Measurements from ENCODE around the gene BMAL1.

BMAL1 gene

DNA sequence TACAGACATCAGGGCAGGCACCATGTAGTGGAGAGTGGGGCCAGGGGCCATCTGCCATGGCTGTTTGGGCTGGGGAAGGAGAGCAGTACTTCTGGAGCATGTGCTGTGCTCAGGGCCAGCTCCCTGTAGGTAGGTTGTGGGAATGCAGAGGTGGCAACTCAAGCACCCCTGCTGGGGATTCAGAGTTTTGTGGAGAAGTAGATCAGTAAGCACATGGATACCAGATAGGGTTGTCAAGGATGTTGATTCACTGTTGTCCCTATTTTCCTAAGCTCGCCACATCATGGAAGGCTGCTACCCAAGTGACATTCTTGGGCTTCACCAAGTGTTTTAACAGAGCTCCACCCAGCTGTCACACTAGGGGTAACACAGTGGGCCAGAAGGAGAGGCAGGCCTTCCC is 67.2 kb downstream of the BMAL1 start (continued):
- TF ChIP-seq, protein P1, sequence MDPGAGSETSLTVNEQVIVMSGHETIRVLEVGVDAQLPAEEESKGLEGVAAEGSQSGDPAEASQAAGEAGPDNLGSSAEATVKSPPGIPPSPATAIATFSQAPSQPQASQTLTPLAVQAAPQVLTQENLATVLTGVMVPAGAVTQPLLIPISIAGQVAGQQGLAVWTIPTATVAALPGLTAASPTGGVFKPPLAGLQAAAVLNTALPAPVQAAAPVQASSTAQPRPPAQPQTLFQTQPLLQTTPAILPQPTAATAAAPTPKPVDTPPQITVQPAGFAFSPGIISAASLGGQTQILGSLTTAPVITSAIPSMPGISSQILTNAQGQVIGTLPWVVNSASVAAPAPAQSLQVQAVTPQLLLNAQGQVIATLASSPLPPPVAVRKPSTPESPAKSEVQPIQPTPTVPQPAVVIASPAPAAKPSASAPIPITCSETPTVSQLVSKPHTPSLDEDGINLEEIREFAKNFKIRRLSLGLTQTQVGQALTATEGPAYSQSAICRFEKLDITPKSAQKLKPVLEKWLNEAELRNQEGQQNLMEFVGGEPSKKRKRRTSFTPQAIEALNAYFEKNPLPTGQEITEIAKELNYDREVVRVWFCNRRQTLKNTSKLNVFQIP (CRISPR knock-in tag; IDR thresholded peaks at IDR 0.05; ENCODE audit: borderline replicate concordance, low read depth): no peak
- TF ChIP-seq ZFP30 (CRISPR knock-in tag; IDR thresholded peaks at IDR 0.05) (no peak), ARNTL (CRISPR knock-in tag; IDR thresholded peaks at IDR 0.05; ENCODE audit: borderline replicate concordance, low read depth) (no peak), ZC3H10 (CRISPR knock-in tag; IDR thresholded peaks at IDR 0.05) (no peak)

DNA sequence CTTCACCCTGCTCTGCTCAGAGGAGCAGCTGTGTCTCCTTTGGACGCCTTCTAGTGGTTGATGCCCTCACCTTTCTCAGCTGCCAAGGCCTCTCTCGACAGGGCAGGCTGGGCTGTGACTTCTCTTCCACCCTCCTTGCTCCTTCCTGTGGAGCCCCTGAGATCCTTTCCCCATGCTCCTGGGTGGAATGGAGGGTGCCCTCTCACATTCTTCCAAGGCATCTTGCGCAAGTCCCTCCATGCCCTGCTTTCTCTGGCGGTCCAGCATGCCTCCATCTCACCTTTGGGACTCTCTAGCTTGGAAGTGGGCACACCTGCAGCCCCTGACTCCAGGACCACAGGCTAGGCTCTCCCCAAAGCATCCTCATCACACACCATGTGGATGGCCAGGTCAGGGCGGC is 68.9 kb downstream of the BMAL1 start:
- TF ChIP-seq TCF4 (CRISPR knock-in tag; IDR thresholded peaks at IDR 0.05; ENCODE audit: borderline replicate concordance) (no peak), RARB (CRISPR knock-in tag; IDR thresholded peaks at IDR 0.05) (no peak), BACH2 (CRISPR knock-in tag; IDR thresholded peaks at IDR 0.05; ENCODE audit: borderline replicate concordance) (no peak), ARNTL (CRISPR knock-in tag; IDR thresholded peaks at IDR 0.05; ENCODE audit: borderline replicate concordance, low read depth) (no peak), OSR1 (CRISPR knock-in tag; IDR thresholded peaks at IDR 0.05) (no peak), PPARA (CRISPR knock-in tag; IDR thresholded peaks at IDR 0.05; ENCODE audit: borderline replicate concordance) (no peak), ZNF8 (CRISPR knock-in tag; IDR thresholded peaks at IDR 0.05) (no peak), ZFP30 (CRISPR knock-in tag; IDR thresholded peaks at IDR 0.05) (no peak), TOX (CRISPR knock-in tag; IDR thresholded peaks at IDR 0.05; ENCODE audit: borderline replicate concordance) (no peak), ZNF70 (CRISPR knock-in tag; IDR thresholded peaks at IDR 0.05) (no peak), SNAI2 (CRISPR knock-in tag; IDR thresholded peaks at IDR 0.05) (no peak), ESRRG (CRISPR knock-in tag; IDR thresholded peaks at IDR 0.05) (no peak), CSDC2 (CRISPR knock-in tag; IDR thresholded peaks at IDR 0.05) (no peak), ISL1 (CRISPR knock-in tag; IDR thresholded peaks at IDR 0.05) (no peak)
- TF ChIP-seq, protein P2, sequence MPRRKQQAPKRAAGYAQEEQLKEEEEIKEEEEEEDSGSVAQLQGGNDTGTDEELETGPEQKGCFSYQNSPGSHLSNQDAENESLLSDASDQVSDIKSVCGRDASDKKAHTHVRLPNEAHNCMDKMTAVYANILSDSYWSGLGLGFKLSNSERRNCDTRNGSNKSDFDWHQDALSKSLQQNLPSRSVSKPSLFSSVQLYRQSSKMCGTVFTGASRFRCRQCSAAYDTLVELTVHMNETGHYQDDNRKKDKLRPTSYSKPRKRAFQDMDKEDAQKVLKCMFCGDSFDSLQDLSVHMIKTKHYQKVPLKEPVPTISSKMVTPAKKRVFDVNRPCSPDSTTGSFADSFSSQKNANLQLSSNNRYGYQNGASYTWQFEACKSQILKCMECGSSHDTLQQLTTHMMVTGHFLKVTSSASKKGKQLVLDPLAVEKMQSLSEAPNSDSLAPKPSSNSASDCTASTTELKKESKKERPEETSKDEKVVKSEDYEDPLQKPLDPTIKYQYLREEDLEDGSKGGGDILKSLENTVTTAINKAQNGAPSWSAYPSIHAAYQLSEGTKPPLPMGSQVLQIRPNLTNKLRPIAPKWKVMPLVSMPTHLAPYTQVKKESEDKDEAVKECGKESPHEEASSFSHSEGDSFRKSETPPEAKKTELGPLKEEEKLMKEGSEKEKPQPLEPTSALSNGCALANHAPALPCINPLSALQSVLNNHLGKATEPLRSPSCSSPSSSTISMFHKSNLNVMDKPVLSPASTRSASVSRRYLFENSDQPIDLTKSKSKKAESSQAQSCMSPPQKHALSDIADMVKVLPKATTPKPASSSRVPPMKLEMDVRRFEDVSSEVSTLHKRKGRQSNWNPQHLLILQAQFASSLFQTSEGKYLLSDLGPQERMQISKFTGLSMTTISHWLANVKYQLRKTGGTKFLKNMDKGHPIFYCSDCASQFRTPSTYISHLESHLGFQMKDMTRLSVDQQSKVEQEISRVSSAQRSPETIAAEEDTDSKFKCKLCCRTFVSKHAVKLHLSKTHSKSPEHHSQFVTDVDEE (CRISPR knock-in tag; IDR thresholded peaks at IDR 0.05): no peak
- TF ChIP-seq, protein P3, sequence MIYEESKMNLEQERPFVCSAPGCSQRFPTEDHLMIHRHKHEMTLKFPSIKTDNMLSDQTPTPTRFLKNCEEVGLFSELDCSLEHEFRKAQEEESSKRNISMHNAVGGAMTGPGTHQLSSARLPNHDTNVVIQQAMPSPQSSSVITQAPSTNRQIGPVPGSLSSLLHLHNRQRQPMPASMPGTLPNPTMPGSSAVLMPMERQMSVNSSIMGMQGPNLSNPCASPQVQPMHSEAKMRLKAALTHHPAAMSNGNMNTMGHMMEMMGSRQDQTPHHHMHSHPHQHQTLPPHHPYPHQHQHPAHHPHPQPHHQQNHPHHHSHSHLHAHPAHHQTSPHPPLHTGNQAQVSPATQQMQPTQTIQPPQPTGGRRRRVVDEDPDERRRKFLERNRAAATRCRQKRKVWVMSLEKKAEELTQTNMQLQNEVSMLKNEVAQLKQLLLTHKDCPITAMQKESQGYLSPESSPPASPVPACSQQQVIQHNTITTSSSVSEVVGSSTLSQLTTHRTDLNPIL (CRISPR knock-in tag; IDR thresholded peaks at IDR 0.05; ENCODE audit: low read depth): no peak
- TF ChIP-seq, protein P1 (CRISPR knock-in tag; IDR thresholded peaks at IDR 0.05; ENCODE audit: borderline replicate concordance, low read depth): no peak
- no peak for ATAC-seq

DNA sequence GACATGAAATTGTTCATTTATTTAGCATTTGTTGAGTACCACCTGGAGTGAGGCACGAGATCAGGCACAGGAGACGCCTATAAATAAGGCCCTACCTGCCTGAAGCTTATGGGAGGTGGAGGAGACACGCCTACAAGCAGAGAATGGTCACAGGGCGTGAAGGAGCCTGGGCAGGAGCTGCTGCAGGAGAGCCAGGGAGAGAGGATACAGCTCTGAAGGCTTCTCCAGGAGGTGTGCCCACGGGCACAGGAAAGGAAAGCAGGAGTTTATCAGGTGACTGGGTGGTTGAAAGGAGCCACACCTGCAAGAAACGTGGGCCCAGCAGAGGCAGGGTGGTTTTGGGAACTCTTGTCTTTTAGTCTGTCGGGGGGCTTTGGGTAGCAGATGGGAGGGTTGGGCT is 70.3 kb downstream of the BMAL1 start:
- no peak for ATAC-seq

More for the DNA sequence above, 70.3 kb downstream of the BMAL1 start:
- TF ChIP-seq SNAI2 (CRISPR knock-in tag; IDR thresholded peaks at IDR 0.05) (no peak), ZC3H10 (CRISPR knock-in tag; IDR thresholded peaks at IDR 0.05) (no peak), ZNF70 (CRISPR knock-in tag; IDR thresholded peaks at IDR 0.05) (no peak), PPARA (CRISPR knock-in tag; IDR thresholded peaks at IDR 0.05; ENCODE audit: borderline replicate concordance) (no peak), TOX (CRISPR knock-in tag; IDR thresholded peaks at IDR 0.05; ENCODE audit: borderline replicate concordance) (no peak), BACH2 (CRISPR knock-in tag; IDR thresholded peaks at IDR 0.05; ENCODE audit: borderline replicate concordance) (no peak), TCF4 (CRISPR knock-in tag; IDR thresholded peaks at IDR 0.05; ENCODE audit: borderline replicate concordance) (no peak), ARNTL (CRISPR knock-in tag; IDR thresholded peaks at IDR 0.05; ENCODE audit: borderline replicate concordance, low read depth) (no peak), GLIS3 (CRISPR knock-in tag; IDR thresholded peaks at IDR 0.05) (no peak), ZNF8 (CRISPR knock-in tag; IDR thresholded peaks at IDR 0.05) (no peak), ESRRG (CRISPR knock-in tag; IDR thresholded peaks at IDR 0.05) (no peak), ZFP30 (CRISPR knock-in tag; IDR thresholded peaks at IDR 0.05) (no peak), CSDC2 (CRISPR knock-in tag; IDR thresholded peaks at IDR 0.05) (no peak), ISL1 (CRISPR knock-in tag; IDR thresholded peaks at IDR 0.05) (no peak)
- TF ChIP-seq, protein P4, sequence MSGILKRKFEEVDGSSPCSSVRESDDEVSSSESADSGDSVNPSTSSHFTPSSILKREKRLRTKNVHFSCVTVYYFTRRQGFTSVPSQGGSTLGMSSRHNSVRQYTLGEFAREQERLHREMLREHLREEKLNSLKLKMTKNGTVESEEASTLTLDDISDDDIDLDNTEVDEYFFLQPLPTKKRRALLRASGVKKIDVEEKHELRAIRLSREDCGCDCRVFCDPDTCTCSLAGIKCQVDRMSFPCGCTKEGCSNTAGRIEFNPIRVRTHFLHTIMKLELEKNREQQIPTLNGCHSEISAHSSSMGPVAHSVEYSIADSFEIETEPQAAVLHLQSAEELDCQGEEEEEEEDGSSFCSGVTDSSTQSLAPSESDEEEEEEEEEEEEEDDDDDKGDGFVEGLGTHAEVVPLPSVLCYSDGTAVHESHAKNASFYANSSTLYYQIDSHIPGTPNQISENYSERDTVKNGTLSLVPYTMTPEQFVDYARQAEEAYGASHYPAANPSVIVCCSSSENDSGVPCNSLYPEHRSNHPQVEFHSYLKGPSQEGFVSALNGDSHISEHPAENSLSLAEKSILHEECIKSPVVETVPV (CRISPR knock-in tag; IDR thresholded peaks at IDR 0.05): no peak
- TF ChIP-seq, protein P3 (CRISPR knock-in tag; IDR thresholded peaks at IDR 0.05; ENCODE audit: low read depth): no peak
- TF ChIP-seq, protein P1 (CRISPR knock-in tag; IDR thresholded peaks at IDR 0.05; ENCODE audit: borderline replicate concordance, low read depth): no peak
- TF ChIP-seq, protein P5, sequence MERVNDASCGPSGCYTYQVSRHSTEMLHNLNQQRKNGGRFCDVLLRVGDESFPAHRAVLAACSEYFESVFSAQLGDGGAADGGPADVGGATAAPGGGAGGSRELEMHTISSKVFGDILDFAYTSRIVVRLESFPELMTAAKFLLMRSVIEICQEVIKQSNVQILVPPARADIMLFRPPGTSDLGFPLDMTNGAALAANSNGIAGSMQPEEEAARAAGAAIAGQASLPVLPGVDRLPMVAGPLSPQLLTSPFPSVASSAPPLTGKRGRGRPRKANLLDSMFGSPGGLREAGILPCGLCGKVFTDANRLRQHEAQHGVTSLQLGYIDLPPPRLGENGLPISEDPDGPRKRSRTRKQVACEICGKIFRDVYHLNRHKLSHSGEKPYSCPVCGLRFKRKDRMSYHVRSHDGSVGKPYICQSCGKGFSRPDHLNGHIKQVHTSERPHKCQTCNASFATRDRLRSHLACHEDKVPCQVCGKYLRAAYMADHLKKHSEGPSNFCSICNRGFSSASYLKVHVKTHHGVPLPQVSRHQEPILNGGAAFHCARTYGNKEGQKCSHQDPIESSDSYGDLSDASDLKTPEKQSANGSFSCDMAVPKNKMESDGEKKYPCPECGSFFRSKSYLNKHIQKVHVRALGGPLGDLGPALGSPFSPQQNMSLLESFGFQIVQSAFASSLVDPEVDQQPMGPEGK (CRISPR knock-in tag; IDR thresholded peaks at IDR 0.05; ENCODE audit: borderline replicate concordance): no peak
